IPS-18c (cell line): ENCODE results near the gene RNF5.

Experiments used
- H3K4me3 ChIP-seq: 2 replicates; pipeline ENCODE4 v1.7.0; 2013; ENCODE audit warnings: low read depth, mild to moderate bottlenecking, low read length, moderate library complexity; ENCODE audit not compliant: insufficient read depth
- H3K9me3 ChIP-seq: one replicate; pipeline ENCODE4 v1.6.1; 2013; ENCODE audit warnings: mild to moderate bottlenecking, low read length, moderate library complexity; ENCODE audit not compliant: control insufficient read depth, insufficient read depth

Gene RNF5

DNA sequence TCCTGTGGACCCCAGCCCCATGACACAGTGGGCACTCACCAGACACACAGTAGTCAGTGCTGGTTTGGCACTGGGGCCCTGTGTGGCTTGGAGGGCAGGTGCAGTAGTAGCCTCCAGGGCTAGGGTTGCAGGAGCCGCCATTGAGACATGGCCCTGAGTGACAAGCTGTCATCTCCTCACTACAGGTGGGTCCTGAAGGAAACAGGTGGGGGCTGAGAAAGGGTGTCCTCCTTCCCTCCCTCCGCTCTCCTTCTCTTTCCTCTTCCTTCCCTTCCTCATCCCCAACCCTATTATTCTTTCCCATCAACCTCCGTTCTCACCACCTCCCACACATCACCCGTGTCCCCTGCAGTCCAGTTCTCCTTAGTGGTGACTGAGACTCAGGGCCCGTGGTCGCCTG is 35.4 kb downstream of the RNF5 start:
- H3K9me3 ChIP-seq = no peaks in the 10 kb centered on the region
- H3K4me3 ChIP-seq = no peak overlapping the region

GRCh38 chr6:32214126-32214525 is 35.9 kb downstream of the RNF5 start:
- Histone ChIP-seq H3K9me3 (no peaks in the 10 kb centered on the region), H3K4me3 (no peak overlapping the region)

- no peak overlapping the region for H3K4me3 ChIP-seq
- H3K9me3 ChIP-seq = no peaks in the 10 kb centered on the region
These were observed 37.4 kb downstream of the RNF5 start for GRCh38 chr6:32215617-32216016.

DNA sequence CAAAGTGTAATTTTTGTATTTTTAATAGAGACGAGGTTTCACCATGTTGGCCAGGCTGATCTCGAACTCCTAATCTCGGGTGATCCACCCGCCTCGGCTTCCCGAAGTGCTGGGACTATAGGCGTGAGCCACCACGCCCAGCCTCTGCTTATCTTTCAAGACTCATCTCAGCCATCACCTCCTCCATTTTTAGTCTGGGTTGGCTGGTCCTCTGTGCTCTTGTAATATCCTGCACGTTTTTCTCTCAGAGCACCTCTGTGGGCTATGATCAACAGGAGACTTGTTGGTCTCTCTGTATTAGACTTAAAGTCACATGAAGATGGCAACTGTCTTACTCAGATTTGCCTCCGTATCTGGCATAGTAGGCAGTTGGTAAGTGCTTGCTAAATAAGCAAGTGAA is 38.1 kb downstream of the RNF5 start:
- Histone ChIP-seq H3K9me3 (no peaks in the 10 kb centered on the region), H3K4me3 (no peak overlapping the region)

GRCh38 chr6:32216998-32217397 is 38.8 kb downstream of the RNF5 start:
- no peak overlapping the region for H3K4me3 ChIP-seq
- no peaks in the 10 kb centered on the region for H3K9me3 ChIP-seq

GRCh38 chr6:32218167-32218566 is 40.0 kb downstream of the RNF5 start:
- Histone ChIP-seq H3K4me3 (no peak overlapping the region), H3K9me3 (no peaks in the 10 kb centered on the region)

GRCh38 chr6:32220021-32220420 is 41.8 kb downstream of the RNF5 start:
- H3K9me3 ChIP-seq = no peaks in the 10 kb centered on the region
- no peak overlapping the region for H3K4me3 ChIP-seq

DNA sequence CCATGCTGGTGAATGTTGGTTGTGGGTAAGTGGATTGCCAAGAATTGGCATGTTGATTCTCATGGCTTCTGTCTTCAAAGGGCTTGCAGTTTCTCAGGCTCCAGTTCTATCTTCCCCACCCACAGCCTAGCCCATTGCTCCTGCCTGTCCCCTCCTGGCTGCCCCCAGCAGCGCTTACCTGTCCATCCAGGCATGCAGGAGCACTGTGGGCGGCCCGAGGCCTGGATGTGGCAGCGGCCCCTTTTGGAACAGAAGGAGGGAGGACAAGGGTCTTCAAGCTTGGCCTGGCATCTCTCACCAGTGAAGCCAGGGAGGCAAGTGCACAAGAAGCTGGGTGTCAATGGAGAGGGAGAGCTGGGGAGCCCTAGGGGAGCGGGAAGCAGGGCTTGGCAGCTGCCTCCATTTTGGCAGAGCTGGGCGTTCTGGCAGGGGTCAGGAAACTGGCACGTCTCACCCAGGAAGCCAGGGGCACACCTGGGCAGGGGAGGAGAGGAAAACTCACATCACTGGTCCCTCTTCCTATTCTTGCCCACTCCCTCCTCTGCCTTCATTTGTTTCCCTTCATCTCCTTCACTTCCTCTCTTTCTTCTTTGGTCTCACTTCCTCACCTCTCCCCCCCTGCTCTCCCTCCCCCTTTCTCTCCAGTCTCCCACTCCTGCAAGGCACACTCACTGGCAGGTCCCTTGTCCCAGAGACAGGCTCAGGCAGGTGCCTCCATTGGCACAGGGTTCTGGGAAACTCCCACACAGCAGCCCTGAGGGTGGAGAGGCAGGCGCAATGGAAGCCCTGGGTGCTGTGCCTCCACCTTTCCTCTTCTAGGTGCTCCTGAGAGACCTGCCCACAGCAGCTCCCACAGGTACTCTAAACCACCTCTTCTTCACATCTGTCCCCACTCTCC is 44.4 kb downstream of the RNF5 start:
- no peak overlapping the region for H3K4me3 ChIP-seq
- no peaks in the 10 kb centered on the region for H3K9me3 ChIP-seq

DNA sequence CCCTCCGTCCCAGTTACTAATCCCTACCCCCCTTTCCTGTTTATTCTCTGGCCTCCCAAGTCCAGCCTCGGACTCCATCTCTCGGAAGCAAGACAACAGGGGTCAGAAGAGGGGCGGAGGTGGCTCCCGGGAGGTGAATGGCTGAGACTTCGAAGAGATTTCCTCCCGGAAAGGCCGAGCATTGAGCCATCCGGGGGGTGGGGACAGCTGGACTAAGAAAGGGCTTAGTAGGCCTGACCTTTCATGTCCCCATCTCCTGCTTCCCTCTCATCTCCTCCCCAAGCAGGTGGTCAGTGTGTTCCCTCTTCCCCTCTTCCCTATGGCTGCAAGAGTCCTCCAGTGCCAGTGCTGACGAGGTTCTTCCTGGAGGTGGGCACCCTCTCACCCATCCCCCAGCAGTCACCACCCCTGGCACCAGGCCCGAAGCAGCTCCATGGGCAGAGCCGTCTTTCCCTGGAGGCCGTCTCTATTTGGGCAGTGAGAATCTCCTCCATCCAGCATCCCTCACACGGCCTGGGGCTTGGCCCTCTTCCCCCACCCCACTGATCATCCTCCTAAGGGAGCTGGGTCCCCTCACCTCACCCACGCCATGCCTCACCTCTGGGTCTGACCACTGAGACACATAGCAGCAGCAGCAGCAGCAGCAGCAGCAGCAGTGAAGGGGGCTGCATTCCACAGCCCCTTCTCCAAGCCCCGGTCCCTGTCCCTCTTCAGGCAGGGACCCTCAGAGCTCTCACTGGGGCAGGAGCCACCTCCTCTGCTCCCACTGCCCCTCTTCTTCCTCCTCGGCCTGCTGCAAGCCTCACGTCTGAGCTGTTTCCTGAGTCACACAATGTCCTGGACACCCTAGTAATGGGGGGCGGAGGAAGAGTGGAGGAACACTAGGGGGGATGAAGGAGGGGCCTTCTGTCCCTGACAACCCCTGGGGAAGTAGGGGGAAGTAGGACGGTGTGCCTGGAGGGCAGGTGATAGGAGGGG is 45.3 kb downstream of the RNF5 start, which contains the start of gene NOTCH4:
Gene NOTCH4, minus strand, starts transcription at position 810 of the 978 bp plus-strand sequence. Its CDS starts 139 bp downstream, at position 671.
- Histone ChIP-seq H3K9me3 (no peaks in the 10 kb centered on the region), H3K4me3 (no peak within 1 kb of the TSS)

GRCh38 chr6:32224696-32225095 is 46.5 kb downstream of the RNF5 start:
- Histone ChIP-seq H3K9me3 (no peaks in the 10 kb centered on the region), H3K4me3 (no peak overlapping the region)

DNA sequence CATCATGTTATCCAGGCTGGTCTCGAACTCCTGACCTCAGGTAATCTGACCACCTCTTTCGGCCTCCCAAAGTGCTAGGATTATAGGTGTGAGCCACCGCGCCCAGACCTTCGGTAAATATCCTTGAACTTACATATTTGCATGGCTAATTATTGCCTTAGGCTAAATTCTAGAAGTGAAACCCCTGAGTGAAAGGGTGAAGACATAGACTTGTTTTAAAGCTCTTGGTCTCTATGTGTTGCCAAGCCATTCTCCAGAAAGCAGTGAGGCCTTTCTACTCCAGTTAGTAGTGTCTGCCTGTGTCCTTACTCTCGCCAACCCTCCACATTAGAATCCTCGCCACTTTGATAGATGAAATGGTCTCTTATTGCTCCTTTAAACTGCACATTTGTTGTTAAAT is 48.2 kb downstream of the RNF5 start:
- H3K9me3 ChIP-seq = no peaks in the 10 kb centered on the region
- H3K4me3 ChIP-seq = no peak overlapping the region
